H54 (cell line): ENCODE data around the gene SLC13A3.

Experiments used
- DNase-seq: peaks from one replicate; pipeline ENCODE4 v3.0.0; 2011; ENCODE audit warnings: low spot score, mixed read lengths; ENCODE audit not compliant: insufficient read length
- FAIRE-seq: peaks from 3 replicates; lab custom pipeline; 2011; peaks lifted over from hg19 to GRCh38; lab: Jason Lieb, UNC
- POLR2A ChIP-seq: IDR thresholded peaks from 2 replicates; pipeline ENCODE4 v1.6.1; 2011; ENCODE audit warnings: low read depth, mild to moderate bottlenecking, low read length

Gene SLC13A3

DNA sequence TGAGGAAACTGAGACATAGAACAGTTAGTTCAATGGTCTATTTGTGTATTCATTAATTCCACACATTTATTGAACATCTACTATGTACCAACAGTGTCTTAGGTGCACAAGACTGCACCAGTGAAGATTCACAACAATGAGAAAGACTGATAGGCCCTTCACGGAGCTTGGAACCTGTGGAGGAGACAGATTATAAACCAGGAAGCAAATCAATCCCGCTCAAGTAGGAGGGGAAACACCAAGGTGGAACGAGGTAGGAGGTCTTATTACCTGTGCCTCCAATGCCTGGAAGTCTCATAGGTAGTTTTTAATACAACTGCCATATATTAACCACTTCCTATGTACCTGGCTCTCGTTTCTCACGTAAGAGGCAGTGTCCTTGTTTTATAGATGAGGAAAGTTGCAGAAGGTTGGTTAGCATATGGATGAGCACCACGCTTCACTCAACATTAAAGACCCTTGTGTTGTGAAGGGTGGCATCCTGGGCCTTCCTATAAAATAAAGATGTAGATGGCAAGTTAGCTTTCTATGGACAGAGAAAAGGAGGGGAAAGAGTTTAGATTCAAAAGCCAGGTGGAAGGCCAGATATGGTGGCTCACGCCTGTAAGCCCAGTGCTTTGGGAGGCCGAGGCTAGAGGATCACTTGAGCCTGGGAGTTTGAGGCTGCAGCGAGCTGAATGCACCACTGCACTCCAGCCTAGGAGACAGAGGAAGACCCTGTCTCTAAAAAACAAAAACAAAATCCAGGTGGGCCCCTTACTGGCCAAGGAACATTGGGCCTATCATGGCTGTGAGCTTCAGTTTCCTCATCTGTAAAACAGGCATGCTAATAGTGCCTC lies 45.1 kb downstream of the SLC13A3 start:
- FAIRE-seq = no peak
- no peak for DNase-seq
- no peak for TF ChIP-seq POLR2A

DNA sequence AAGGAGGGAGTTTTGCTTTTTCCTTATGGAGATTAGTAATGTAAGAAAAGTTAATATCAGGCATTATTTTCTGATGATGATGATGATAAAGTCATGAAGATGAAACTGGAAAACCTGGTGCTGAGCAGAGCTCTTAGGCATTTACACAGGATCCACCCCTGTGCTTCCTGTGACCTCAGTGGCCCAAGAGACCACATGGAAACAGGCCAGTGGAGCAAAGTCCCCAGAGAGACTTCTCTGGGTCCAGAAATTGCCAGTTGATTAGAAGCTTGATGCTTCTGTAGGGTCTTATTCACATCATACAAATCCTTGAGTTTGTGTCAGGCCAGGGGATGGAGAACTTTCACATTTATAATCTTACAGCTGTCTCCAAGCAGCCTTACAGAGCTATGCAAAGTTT lies 46.1 kb downstream of the SLC13A3 start:
- FAIRE-seq (no peak), DNase-seq (no peak)
- TF ChIP-seq POLR2A = no peak

- no peak for DNase-seq
- TF ChIP-seq POLR2A = no peak
- FAIRE-seq = no peak
Measured at GRCh38 chr20:46604551-46605133, 46.6 kb downstream of the SLC13A3 start.

- no peak for TF ChIP-seq POLR2A
- no peak for FAIRE-seq
- DNase-seq = no peak
Measured at GRCh38 chr20:46602429-46602828, 48.8 kb downstream of the SLC13A3 start.

DNA sequence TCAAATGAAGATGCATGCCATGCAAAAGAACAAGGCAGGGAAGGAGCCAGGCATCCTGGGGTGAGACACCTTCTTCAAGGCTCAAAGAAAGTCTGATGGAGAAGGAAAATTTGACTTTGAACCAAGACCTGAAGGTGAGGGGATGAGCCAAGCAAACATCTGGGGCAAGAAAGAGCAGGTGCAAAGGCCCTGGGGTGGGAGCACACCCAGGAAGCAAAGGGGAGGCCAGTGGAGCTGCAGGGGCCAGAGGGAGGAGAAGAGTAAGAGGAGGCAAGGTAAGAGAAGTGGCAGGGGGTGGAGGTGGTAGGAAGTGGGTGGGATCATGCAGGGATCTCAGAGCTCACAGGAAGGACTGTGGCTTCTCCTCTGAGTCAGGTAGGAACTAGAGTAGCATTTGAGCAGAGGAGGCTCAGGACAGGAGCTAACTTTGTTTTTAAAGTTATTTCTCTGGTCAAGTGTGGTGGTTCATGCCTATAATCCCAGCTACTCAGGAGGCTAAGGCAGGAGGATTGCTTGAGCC lies 49.6 kb downstream of the SLC13A3 start:
- FAIRE-seq (no peak), DNase-seq (no peak)
- TF ChIP-seq POLR2A = no peak

DNA sequence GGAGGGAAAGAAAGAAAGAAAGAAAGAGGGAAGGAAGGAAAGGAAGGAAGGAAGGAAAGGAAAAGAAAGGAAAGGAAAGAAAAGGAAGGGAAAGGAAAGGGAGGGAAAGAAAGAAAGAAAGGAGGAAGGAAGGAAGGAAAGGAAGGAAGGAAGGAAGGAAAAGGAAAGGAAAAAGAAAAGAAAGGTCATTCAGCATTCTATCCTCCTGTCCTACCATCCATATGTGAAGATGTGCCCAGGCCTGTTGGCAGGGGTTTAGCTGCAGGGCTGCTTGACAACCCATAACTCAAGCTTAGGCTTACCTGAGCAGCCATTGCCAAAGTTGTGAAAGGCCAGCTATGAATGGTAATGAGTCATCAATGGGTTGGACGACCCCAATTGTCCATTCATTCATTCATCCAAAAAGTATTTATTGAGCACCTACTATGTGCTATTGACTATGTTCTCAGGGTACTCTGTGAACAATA lies 50.9 kb downstream of the SLC13A3 start:
- no peak for FAIRE-seq
- no peak for TF ChIP-seq POLR2A
- no peak for DNase-seq

DNA sequence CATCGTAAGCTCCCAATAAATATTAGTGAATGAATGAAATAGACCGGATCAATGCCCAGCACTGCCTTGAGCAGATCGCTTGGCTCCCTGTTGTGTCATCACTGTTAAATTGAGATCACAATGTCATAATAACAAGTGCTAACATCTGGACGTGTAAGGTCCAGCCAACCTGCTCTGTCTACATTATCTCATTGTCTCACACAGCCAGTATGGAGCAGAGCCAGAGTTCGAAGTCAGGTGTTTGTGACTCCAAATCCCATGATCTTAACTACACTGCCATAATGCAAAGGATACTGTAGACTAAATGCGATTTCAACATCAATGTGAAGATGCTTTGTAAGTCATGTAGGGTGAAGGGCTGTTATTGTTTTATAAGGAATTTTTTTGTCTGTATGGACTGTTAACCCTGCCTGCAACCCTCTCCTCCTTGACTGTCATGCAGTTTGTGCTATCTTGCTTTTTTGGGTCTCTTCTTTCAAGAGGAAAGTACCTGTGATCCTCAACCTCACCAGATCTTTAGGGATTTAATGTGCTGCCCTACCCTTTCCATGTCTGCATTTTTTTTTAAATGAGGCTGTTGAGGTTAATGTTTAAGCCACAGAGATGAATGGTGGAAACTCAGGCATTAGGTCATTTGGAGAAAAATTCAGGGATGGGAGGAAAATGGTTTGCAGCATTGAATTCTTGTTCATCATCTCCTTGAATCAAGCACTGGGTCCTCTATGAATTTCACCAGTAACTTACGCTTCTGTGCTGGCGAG lies 51.9 kb downstream of the SLC13A3 start:
- FAIRE-seq = no peak
- TF ChIP-seq POLR2A = no peak
- no peak for DNase-seq

GRCh38 chr20:46595933-46596332 lies 55.3 kb downstream of the SLC13A3 start:
- DNase-seq (no peak), FAIRE-seq (no peak)
- TF ChIP-seq POLR2A = no peak

DNA sequence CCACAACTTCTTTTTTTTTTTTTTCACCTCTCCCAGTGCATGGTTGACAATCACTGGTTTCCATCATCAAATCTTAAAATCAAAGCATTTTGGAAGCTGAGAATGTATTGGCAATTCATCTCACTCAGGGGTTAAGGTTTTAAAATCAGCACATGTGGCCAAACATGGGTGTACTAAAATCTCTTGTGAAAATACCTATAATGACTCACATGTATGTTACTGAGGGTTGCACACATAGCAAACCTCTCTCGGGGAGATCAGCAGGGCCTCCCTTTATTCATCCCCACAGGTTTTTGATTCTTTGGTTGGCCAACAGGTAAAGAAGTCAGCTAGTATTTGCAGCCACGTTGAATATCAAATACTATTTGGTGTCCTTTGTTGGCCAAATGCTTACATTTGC lies 56.5 kb downstream of the SLC13A3 start:
- no peak for TF ChIP-seq POLR2A
- DNase-seq = no peak
- no peak for FAIRE-seq

DNA sequence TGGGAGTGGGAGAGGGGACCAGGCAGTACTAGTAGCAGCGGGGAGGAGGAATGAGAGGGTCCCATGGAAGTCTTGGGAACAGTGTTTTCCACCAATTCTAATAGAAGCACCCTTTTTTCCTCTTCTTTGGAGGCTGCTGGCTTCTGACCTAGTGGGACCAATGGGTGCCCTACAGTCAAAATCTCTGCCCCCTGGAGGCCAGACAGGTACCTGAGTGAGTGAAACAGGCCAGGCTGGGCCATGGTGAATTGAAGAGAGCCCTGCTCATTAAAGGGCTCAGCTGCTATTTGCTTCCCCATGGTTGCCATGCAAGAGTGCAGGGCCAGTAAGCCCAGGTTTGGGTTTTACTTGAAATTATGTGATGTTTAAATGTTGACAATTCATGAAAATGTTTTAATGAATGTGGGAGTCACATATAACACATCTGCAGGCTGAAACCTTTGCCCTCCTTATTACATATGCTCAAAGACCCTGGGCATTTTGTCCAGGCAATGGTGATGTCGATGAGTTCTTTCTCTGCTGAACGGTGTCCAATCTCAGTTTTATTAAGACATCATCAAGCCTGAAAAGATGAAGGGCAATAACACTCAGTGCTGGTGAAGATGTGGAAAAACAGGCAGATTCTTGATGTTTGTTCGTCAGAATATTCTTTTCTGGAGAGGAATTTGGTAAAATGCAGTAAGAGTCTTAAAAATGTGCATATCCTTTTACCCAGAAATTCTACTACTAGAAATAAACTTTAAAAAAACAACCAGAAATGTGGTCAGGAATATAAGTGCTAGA lies 58.5 kb downstream of the SLC13A3 start:
- no peak for FAIRE-seq
- DNase-seq = no peak
- no peak for TF ChIP-seq POLR2A

- DNase-seq (no peak), FAIRE-seq (no peak)
- no peak for TF ChIP-seq POLR2A
Measured at GRCh38 chr20:46590443-46590842, 60.8 kb downstream of the SLC13A3 start.

GRCh38 chr20:46588532-46589511 lies 62.4 kb downstream of the SLC13A3 start:
- TF ChIP-seq POLR2A = no peak
- DNase-seq (no peak), FAIRE-seq (no peak)
